Activated CD8-positive, alpha-beta memory T cell treated with anti-CD3 and anti-CD28 coated beads, Interleukin-2, amount 50 U/mL, for 4 hours (primary cell): Measurements from ENCODE around the gene PROCR.
"Not testable (repeated sequence)": the region's sequence is repeated elsewhere in the genome, so short reads cannot be mapped to it uniquely, and the experiment has no call there.

Experiments used
- DNase-seq: peaks from one replicate; pipeline ENCODE4 v3.0.0-alpha.2; 2020

The PROCR gene

DNA sequence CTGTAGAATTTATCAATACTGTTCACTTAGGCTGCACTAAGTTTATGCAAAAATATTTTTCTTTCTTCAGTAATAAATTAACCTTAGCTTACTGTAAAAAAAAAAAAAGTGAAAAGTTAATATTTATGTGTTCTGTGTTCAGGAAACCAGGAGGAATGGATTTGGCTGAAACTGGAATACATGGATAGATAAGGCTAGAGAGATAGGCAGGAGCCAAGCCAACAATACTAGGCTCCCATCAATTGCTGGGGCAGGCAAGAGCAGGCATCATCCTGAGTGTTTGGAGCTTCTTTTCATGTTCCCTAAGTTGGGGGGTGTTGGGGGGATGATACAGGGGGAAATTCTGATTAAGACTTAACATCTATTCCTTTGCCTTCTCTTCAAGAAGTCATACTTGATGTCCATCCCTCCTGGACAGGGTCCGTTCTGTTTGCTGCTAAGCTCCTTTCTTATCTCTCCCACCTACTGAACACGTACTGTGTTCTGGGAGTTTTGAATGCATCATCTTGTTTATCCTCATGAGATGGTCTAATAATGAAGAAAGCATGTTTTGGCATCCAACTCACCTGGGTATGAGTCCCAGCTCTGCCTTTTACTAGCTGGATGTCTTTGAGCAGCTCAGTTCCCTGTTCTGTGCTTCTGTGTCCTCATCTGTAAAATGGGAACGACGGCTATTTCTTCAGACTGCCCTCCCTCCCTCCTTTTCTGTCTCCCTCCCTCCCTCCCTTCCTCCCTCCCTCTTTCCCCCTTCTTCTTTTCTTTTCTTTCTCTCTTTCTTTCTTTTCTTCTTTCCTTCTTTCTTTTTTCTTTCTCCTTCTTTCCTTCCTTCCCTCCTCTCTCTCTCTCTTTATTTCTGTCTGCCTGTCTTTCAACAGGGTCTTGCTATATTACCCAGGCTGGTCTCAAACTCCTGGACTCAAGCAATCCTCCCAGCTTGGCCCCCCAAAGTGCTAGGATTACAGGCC lies 6.4 kb upstream of the PROCR start:
- DNase-seq, result no peak

DNA sequence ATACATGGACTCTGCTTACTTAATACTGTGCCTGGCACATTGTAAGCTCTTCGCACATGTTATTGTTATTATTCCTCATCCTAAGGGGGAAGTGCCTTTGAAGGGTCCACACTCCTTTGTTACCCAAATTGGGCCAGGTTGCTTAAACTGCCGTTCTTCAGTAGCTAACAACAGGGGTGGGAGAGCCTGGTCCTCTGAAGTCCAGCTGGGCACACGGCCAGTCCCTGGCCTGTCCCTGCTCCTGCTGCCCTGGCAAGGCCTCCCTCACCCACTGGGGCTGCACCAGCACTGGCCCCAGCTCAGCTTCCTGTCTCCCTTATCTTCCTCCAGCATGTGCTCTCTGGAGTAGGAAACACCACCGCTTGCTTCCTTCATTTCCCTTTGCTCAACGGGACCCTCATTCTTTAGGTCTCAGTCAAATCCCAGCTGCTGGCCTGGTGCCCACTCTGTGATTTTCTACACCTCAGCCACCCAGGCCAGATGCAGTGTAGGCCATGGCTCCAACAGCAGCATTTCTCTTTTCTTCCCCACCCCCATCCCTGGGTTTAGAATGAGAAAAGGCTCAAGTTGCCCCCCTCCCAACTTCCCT lies 5.5 kb upstream of the PROCR start:
- no peak for DNase-seq

DNA sequence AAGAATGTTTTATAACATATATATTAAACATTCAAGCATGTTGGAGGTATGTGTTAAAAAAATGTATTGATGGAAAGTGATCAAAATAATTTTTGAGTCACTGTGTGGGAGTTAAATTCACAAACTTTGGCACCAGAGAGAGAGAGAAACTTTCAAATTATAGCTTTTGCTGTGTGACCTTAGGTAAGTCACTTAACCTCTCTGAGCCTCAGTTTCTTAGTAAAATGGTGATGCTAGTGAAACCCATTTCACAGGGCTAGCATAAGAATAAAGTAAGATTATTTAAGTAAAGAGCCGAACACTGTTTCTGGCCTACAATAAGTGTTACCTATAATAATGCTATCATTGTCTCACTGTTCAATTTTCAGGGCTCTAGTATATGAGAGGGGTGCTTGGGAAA lies 4.1 kb upstream of the PROCR start:
- DNase-seq, result no peak

DNA sequence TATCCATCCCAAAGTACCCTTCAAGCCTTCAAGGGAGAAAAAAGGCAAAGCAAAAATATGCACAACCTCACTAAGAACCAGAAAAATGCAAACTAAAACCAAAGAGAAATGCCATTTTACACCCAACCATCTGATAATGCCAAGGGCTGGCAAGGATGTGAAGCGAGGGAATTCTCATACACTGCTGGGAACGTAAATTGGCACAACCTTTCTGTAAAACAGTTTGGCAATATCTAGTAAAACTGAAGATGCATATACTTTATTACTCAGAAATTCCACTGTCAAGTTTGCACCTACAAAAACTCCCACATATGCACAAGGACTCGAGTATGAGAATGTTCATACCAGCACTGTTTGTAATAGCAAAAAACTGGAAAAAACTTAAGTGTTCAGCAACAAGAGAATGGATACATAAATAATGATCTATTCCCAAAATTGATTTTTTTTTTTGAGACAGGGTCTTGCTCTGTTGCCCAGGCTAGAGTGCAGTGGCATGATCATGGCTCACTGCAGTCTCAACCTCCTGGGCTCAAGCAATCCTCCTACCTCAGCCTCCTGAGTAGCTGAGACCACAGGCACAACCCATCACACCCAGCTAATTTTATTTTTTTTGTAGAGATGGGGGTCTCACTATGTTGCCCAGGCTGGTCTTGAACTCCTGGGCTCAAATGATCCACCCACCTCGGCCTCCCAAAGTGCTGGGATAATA lies 3.0 kb upstream of the PROCR start:
- not testable (repeated sequence) for DNase-seq

DNA sequence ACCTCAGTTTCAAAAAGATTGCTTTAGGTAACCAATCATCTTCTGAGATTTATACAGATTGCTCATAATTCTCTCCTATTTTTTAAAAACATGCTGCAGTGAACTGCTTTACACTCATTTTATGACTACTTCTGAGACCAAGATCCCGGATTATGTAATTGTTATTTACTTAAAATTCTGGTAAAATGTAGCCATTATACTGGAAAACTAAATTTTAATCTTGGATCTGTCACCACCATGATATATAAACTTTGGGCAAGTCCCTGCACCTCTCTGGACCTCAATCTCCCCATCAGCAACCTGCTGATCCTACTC lies 477 bp upstream of the PROCR start:
- no peak for DNase-seq

DNA sequence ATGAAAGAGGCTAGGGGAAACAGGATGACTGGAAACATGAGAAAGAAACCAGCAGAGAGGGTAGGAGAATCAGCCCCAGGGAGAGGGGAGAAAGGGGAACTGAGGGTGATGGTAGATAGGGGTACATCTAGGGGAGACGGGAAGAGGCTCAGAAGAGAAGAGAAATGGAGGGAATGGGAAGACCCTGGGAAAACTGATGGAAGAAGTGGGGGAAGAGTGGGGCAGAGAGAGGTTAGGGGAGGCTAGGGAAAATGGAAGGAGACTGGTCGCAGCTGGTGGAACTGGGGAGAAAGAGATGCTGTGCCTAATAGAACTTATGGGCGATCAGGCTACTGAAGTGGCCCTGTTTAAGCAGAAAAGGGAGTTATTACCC lies 548 bp downstream of the PROCR start:
- no peak for DNase-seq

DNA sequence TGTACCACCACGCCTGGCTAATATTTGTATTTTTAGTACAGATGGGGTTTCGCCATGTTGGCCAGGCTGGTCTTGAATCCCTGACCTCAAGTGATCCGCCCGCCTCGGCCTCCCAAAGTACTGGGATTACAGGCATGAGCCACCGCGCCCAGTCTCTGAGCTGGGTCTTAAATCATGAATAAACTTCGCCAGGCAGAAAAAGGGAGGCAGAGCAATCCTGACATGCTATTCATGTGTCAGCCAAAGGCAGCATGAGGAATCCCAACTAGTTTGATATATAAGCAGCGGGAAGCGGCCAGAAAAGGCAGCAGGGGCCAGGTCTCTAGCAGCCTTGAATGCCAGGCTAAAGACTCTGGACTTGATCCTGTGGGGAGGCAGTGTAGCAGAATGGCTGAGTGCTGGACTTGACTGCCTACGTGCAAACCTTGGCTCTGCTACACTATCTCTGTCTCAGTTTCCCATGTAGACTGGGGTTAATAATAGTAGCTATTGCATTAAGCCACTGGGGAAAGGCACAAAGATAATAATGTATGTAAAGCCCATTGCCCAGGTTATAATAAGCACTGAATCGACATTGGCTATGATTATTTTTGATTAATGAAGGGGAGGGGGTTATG lies 1.8 kb downstream of the PROCR start:
- DNase-seq, result no peak

DNA sequence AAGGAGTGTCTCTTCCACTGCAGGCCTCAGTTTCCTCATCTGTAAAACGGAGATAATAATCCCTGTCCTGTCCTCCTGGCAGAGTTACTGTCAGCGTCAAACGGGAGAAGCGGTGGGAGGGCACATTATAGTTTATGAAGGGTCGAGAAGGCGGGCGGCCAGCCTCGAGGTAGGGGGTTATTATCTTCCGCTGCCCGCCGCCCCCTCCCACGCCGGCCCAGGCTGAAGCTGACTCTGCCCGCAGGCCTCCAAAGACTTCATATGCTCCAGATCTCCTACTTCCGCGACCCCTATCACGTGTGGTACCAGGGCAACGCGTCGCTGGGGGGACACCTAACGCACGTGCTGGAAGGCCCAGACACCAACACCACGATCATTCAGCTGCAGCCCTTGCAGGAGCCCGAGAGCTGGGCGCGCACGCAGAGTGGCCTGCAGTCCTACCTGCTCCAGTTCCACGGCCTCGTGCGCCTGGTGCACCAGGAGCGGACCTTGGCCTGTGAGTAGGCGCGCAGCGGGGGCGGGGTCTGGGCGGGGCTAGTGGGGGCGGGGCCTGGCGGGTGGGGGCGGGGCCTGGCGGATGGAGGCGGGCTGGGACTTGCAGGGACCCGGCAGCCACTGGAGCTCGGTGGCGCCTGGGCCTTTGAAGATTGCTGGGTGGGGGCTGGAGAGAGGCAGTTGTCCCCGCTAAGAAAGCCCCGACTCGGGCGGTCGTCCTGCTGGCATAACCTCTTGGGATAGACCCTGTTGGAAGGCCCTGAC lies 2.8 kb downstream of the PROCR start:
- DNase-seq, result no peak

DNA sequence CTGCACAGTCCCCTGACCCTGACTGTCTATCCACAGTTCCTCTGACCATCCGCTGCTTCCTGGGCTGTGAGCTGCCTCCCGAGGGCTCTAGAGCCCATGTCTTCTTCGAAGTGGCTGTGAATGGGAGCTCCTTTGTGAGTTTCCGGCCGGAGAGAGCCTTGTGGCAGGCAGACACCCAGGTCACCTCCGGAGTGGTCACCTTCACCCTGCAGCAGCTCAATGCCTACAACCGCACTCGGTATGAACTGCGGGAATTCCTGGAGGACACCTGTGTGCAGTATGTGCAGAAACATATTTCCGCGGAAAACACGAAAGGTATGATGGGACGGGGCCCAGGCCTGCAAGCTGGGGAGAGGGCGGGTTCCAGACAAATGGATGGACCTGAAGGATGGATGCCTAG lies 4.3 kb downstream of the PROCR start:
- no peak for DNase-seq

DNA sequence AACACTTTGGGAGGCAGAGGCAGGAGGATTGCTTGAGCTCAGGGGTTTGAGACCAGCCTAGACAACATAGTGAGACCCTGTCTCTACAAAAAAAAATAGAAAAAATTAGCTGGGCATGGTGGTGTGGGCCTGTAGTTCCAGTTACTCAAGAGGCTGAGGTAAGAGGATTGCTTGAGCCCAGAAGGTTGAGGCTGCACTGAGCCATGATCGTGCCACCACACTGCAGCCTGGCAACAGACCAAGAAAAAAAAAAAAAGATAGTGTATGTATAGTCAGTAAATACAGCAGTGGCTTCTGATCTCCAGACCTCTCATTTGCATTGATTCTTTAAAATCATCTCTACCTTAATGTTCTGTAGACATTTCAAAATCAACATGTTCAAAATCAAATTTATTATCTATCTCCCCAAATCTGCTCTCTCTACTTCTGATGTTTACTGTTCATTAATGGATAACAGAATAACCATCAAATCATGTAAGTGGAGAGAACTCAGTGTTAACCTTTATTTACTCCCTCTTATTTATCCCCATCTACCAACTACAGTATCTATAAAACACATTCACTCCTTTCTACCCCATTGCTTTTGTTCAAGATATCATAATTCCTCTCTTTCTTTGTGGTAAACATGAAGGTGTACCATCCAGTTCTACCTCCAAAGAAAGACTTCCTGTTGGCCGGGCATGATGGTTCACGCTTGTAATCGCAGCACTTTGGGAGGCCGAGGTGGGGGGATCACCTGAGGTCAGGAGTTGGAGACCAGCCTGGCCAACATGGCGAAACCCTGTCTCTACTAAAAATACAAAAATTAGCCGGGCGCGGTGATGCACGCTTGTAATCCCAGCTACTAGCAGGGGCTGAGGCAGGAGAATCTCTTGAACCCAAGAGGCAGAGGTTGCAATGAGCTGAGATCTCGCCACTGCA lies 7.7 kb downstream of the PROCR start:
- no peak for DNase-seq

DNA sequence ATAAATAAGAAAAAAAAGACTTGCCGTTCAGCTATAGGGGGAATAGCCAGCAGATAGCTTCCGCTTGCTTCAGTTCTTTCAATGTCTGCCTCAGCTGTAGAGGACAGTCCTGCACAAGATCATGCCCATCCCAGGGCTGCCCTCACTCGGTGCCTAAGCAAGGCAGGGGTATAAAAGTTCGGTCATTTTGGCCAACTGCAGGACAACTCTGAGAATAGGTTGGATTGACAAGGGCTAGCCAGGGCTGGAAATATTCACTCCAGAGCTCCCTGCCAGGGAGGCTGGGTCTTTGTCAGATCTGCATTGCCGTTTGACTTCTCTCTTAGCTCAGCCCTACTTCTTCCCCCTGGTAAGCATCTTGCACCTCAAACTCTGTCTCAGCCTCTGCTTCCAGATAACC lies 8.4 kb downstream of the PROCR start:
- no peak for DNase-seq

DNA sequence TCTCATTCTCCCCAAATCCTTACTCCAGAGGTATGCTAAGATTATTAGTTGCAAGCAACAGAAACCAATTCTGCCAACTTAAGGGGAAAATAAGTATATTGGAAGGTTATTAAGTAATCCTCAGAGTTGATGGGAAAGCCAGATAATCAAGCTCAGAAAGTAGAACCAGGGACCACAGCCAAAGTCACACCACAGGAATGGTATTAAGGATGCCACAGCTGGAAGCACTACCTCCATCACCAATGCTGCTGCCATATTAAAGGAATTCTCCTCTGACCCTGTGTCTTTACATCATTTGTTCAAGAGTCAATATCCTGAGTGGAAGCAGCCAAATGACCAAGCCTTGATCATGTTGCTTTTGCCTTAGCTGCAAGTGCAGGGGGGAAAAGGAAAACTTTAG lies 9.9 kb downstream of the PROCR start:
- DNase-seq, result no peak

DNA sequence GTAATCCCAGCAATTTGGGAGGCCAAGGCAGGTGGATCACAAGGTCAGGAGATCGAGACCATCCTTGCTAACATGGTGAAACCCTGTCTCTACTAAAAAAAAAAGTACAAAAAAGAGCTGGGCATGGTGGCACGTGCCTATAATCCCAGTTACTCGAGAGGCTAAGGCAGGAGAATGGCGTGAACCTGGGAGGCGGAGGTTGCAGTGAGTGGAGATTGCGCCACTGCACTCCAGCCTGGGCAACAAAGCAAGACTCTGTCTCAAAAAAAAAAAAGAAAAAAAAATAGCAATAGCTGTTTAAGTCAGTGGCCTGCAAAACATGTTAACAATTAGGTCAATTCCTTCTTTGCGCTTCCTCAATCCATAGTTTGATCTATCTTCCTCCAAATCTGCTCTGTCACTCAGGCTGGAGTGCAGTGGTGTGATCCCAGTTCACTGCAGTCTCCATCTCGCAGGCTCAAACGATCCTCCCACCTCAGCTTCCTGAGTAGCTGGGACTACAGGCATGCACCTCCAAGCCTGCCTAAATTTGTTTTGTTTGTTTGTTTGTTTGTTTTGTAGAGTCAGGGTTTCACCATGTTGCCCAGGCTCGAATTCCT lies 14.9 kb downstream of the PROCR start:
- not testable (repeated sequence) for DNase-seq

DNA sequence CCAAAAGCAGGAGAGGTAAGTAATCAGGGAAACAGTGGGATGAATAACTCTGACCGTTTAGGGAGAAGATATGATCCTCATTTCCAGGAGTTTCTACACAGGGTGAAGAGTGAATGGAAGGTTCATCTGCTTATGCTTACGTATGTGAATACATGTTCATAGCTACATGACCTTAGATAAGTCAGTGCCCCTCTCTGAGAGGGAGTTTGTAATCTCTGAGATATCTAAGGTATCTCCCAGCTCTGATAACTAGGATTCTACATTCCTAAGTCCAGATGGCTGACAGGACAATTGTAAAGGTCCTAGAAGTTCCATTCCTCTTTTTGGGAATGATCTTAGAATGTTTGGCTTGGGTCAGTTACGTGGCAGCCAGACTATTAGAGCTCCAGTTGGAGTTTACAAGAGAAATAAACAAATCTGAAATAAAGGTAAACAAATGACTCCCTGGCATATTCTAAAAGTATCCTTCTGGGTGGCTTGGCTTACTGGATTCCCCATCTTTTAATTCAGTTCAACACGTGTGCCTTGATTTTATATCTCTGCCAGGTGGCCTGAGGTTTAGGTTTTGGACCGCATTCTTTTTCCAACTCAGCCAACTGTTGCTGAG lies 15.8 kb downstream of the PROCR start:
- DNase-seq, result no peak

DNA sequence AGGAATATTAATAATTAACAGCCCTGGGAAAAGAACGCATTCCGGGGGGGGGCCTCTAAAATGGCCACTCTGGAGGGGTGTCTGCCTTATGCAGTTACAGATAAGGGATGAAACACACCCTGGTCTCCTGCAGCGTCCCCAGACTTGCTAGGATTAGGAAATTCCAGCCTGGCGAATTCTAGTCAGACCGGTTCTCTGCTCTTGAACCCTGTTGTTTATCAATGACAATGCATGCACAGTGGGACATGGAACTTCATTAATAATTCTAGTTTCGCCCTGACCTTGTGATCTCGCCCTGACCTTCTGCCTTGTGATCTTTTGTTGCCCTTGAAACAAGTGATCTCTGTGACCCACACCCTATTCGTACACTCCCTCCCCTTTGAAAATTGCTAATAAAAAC lies 17.4 kb downstream of the PROCR start:
- not testable (repeated sequence) for DNase-seq

DNA sequence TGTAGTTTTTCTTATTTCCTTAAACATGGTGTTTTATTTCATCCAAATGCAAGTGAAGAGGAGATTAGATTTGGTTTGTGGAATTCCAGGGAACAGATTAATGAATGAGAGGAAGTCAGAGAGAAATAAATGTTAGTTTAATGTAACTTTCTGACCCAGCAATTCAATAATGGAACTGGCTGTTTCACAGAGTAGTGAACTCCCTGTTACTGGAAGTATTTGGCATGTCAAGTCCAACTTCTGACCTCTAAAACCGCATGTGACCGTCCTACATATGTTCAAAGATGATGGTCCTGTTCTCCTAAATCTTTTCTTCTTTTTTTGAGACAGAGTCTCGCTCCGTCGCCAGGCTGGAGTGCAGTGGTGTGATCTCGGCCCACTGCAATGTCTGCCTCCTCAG lies 18.7 kb downstream of the PROCR start:
- DNase-seq, result no peak

DNA sequence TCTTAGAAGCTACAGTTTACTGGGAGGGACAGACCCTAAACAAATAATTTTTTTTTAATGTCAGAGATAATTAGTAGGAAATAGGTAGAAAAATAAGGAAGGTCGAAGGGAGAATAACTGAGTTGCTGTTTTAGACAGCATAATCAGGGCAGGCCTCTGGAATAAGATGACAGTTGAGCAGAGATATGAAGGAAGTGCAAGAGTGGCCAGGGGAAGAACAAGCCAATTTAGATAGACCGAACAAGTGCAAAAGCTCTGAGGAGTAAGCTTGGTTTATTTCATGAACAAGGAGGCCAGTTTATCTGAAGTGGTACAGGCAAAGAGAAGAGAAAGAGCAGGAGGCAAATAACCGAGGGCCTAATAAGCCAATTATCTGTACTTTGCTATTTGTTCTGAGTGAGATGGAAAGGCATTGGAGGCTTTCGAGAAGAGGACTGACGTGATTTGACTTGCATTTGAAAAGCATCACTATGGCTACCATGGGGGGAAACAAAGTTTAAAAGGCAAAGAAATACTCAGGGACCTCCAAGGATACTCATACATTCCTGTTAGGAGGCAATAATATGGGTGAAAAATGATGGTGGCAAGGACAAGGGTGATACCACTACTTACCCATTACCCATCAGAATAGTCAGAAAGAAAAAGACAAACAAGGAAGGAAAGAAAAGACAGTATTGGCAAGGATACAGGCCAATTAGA lies 19.7 kb downstream of the PROCR start:
- no peak for DNase-seq

DNA sequence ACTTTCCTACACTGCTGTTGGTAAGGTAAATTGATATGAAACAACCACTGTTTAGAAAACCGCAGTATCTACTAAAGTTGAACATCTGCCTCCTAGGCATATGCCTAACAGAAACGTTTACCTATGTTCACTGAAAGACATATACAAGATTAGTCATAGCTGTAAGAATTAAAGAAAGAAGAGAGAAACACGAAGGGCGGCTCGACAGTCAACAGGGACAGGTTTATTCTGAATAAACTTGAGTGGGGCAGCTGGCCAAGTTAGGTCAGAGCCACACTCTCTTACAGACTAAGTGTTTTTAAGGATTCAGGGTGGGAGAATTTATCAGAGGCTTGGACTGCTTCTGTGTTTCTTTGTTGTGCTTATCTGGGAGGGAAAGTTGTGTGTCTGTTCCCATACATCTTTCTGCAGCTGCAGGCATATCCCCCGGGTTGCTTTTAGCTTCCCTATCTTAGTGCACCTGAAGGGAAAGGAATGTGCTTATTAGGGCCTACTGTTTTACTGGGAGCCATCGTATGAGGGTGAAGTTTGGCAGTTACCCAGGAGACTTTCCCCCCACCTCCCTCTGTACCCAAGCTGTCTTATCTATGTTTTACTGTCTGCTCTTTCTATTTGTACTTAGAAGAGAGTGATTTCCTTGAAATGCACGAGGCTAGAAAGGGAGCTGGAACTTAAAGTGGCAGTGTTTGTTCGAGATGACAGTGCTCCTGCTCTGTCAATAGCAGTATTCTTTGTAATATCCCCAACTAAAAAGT lies 20.4 kb downstream of the PROCR start:
- DNase-seq, result no peak

DNA sequence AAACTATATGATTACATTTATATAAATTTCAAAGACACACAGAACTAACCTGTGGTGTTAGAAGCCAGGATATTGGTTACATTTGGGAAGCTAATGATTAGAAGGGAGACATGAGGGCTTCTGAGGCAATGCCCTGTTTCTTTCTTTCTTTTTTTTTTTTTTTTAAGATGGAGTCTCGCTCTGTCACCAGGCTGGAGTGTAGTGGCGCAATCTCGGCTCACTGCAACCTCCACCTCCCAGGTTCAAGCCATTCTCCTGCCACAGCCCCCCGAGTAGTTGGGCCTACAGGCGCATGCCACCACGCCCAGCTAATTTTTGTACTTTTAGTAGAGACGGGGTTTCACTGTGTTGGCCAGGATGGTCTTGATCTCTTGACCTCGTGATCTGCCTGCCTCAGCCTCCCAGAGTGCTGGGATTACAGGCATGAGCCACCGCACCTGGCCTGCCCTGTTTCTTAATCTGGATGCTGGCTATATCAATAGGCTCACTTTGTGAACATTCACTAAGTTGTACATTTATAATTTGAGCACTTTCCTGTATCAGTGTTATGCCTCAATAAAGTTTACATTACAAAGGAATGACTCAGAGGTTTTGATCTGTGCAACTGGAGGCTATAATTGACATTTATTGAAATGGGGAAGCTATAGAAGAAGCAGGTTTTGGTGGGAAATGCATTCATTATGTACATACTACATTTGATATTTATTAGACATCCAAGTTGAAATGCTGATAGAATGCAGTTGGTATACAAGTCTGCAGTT lies 21.3 kb downstream of the PROCR start:
- DNase-seq, result not testable (repeated sequence)
